GM21447 (cell line): Measurements from ENCODE around the gene DHRS2.
"Not testable (repeated sequence)": the region's sequence is repeated elsewhere in the genome, so short reads cannot be mapped to it uniquely, and the experiment has no call there.

Experiments used
- ATAC-seq: cut with Tn5 transposase; IDR thresholded peaks from one replicate; pipeline ENCODE4 v1.9.1; 2021; ENCODE audit not compliant: unreplicated experiment

DHRS2 gene

GRCh38 chr14:23632461-23633159 lies 3.6 kb upstream of the DHRS2 start:
- no peak for ATAC-seq

- no peak for ATAC-seq
Measured at GRCh38 chr14:23633160-23633701, 2.9 kb upstream of the DHRS2 start.

- not testable (repeated sequence) for ATAC-seq
Measured at GRCh38 chr14:23634698-23635412, 1.3 kb upstream of the DHRS2 start.

GRCh38 chr14:23637312-23637654 lies 1.1 kb downstream of the DHRS2 start:
- not testable (repeated sequence) for ATAC-seq

GRCh38 chr14:23637655-23638413 lies 1.7 kb downstream of the DHRS2 start:
- ATAC-seq = not testable (repeated sequence)

GRCh38 chr14:23638414-23639047 lies 2.4 kb downstream of the DHRS2 start:
- ATAC-seq = no peak

- ATAC-seq = no peak
Measured at GRCh38 chr14:23639048-23639890, 3.1 kb downstream of the DHRS2 start.

- no peak for ATAC-seq
Measured at GRCh38 chr14:23639891-23640523, 3.8 kb downstream of the DHRS2 start.

GRCh38 chr14:23640524-23641141 lies 4.5 kb downstream of the DHRS2 start:
- ATAC-seq = no peak

GRCh38 chr14:23641180-23641914 lies 5.2 kb downstream of the DHRS2 start:
- no peak for ATAC-seq

GRCh38 chr14:23641915-23642588 lies 5.9 kb downstream of the DHRS2 start:
- no peak for ATAC-seq

- no peak for ATAC-seq
Measured at GRCh38 chr14:23643533-23644194, 7.5 kb downstream of the DHRS2 start.

GRCh38 chr14:23644195-23644918 lies 8.2 kb downstream of the DHRS2 start:
- no peak for ATAC-seq

GRCh38 chr14:23644919-23645336 lies 8.8 kb downstream of the DHRS2 start:
- no peak for ATAC-seq

GRCh38 chr14:23645504-23645811 lies 9.3 kb downstream of the DHRS2 start:
- no peak for ATAC-seq

GRCh38 chr14:23645812-23646647 lies 9.9 kb downstream of the DHRS2 start:
- ATAC-seq = no peak
